ENCODE measurements around the gene CCDC28B. TPM values are rescaled to one million over a fixed set of nuclear protein-coding genes. Genes with fewer than 3 reads are reported as not detected.

Gene CCDC28B
- total RNA-seq, 8 experiments from 2014 or later: 14.6 to 92.6 (median 53.7) TPM

DNA sequence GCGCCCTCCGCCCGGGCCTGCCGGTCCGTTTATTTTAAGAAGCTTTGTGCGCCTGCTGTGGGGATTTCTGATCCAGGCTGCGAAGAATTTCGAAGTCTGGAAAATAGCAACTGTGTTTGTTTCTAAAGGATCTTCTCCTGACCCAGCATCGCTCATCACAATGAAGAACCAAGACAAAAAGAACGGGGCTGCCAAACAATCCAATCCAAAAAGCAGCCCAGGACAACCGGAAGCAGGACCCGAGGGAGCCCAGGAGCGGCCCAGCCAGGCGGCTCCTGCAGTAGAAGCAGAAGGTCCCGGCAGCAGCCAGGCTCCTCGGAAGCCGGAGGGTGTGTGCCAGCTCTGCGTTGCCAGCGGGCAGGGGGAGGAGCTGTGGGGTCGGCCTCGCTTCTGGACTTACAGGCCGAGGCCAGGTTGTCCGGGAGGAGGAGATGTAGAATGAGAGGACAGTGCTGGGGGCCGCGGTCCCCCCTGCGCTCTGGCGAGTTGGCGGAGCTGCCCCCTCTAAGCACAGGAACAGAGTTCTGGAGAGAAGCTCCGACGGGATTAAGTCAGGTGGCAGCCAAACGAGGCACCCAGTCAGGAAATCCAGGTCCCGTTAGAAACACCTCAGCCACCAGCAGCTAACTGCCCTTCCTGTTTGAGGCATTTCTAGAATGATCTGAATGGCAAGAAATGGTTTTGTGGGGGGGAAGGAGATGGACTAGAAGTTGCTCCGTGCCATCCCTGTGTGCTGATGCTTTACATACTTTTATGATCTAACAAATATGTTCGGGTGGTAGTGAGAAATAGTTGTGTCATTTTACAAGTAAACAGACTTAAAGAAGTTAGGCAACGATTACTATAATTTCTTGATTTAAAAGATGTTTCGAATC, 20.0 kb upstream of the CCDC28B start:
- H3K27ac ChIP-seq: peak overlapping the region; percentile 88 to 94
- H3K4me1 ChIP-seq (replicated peaks in 1 of 2): peaks cover 25 to 29% of the 10 kb centered on the region in 2 donors
- in situ Hi-C loops (cut with MboI; ENCODE audit: low pct_unique_long_range_greater_than_20kb in 2 of 9, low sequenced_read_pairs in 9 of 9, unreplicated experiment in 9 of 9): no loop called here
- peak overlapping the region; percentile 44 to 66 (median 62) for H3K4me3 ChIP-seq
- ATAC-seq (replicated peaks in 6 of 8): peak; percentile 35 to 50 (median 38)
- WGBS, 10 experiments: 0 to 68% (median 12%) methylated on average over 2 to 27 of the region's 36 CpGs

DNA sequence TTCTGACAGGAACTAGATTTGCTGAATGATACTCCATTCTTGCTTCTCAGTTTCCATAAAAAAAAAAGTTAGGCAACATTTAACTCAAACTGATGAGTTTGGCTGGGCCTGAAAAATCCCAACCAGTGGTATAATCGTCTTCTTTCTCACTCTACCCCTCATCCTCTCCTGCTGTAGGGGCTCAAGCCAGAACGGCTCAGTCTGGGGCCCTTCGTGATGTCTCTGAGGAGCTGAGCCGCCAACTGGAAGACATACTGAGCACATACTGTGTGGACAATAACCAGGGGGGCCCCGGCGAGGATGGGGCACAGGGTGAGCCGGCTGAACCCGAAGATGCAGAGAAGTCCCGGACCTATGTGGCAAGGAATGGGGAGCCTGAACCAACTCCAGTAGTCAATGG, 19.3 kb upstream of the CCDC28B start:
- in situ Hi-C loops (cut with MboI; ENCODE audit: low pct_unique_long_range_greater_than_20kb in 2 of 9, low sequenced_read_pairs in 9 of 9, unreplicated experiment in 9 of 9): no loop called here
- H3K4me3 ChIP-seq: peak overlapping the region; percentile 44 to 66 (median 62)
- peaks cover 25 to 32% of the 10 kb centered on the region in 2 donors for H3K4me1 ChIP-seq (replicated peaks in 1 of 2)
- H3K27ac ChIP-seq: no peak overlapping the region
- 0 to 87% (median 51%) methylated on average over 2 to 9 of the region's 9 CpGs; no CpG with 5 or more reads in 2 of the 10 experiments for WGBS, 10 experiments
- ATAC-seq (replicated peaks in 6 of 8): no peak

DNA sequence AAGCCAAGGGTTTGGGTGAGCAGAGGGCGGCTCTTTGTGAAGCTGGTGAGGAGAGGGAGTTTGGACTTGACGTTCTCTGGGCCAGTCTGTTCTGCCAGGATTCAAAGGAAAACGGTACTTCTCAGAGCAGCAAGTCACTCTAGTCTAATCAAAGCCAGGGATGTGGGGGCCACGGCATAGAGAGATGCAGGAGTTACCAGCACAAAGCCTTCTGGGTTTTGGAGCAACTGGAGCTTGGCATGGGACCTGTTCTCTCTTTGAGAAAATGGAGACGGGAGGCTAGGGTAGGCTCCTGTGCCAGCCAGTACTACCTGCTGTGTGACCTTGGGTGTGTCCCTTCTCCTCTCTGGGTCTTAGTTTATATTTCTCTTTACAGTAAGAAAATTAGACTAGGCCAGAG, 18.8 kb upstream of the CCDC28B start:
- H3K27ac ChIP-seq: no peak overlapping the region
- no peak for ATAC-seq (replicated peaks in 6 of 8)
- WGBS, 10 experiments: 40 to 100% (median 94%) methylated on average over 1 to 5 of the region's 5 CpGs; no CpG with 5 or more reads in 4 of the 10 experiments
- peaks cover 25 to 37% of the 10 kb centered on the region in 2 donors for H3K4me1 ChIP-seq (replicated peaks in 1 of 2)
- H3K4me3 ChIP-seq: peak overlapping the region in 4 of 5 donors; percentile 44 to 66 (median 59)
- in situ Hi-C loops (cut with MboI; ENCODE audit: low pct_unique_long_range_greater_than_20kb in 2 of 9, low sequenced_read_pairs in 9 of 9, unreplicated experiment in 9 of 9): no loop called here

DNA sequence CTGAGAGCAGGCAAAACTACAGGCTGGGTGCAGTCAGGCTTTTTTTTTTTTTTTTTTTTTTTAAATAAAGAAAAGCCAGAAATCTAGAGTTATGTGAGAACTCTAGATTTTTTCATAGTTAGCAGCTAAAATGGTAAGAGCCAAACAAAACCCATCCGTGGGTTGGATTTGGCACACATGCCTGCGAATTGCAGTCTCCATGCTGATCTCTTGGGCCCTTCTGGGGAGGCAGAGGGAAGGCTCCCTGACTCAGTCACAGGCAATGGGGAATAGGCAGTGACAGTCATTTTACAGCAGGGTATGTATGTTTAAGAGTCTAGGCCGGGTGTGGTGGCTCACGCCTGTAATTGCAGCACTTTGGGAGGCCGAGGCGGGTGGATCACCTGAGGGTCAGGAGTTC, 18.3 kb upstream of the CCDC28B start:
- peak overlapping the region in 1 of 5 donors; percentile 54 for H3K4me3 ChIP-seq
- in situ Hi-C loops (cut with MboI; ENCODE audit: low pct_unique_long_range_greater_than_20kb in 2 of 9, low sequenced_read_pairs in 9 of 9, unreplicated experiment in 9 of 9): no loop called here

DNA sequence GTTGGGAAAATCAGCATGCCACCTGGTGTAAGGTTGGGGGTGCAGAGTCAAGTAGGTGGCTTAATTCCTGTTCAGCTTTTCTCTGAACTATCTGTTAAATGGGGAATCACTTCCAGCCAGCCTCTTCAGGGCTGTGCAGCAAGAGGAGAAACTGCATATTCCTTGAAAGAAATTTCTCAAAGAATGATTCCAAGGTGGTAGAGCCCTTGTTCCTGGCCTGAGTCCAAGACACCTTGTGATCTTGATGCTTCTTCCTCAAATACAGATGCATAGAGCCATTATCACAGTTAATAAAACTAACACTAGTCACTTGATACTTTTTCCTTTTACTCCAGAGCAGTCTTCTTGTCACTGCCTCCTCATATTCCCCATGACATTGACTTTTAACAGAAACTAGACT, 15.7 kb upstream of the CCDC28B start:
- H3K27ac ChIP-seq: no peak overlapping the region
- in situ Hi-C loops (cut with MboI; ENCODE audit: low pct_unique_long_range_greater_than_20kb in 2 of 9, low sequenced_read_pairs in 9 of 9, unreplicated experiment in 9 of 9): no loop called here

More for the DNA sequence above, 18.3 kb upstream of the CCDC28B start:
- WGBS, 10 experiments: 55 to 100% (median 95%) methylated on average over 2 to 6 of the region's 6 CpGs; no CpG with 5 or more reads in 3 of the 10 experiments
- no peak for ATAC-seq (replicated peaks in 6 of 8)
- H3K4me1 ChIP-seq (replicated peaks in 1 of 2): peaks cover 25 to 37% of the 10 kb centered on the region in 2 donors
- no peak overlapping the region for H3K27ac ChIP-seq

DNA sequence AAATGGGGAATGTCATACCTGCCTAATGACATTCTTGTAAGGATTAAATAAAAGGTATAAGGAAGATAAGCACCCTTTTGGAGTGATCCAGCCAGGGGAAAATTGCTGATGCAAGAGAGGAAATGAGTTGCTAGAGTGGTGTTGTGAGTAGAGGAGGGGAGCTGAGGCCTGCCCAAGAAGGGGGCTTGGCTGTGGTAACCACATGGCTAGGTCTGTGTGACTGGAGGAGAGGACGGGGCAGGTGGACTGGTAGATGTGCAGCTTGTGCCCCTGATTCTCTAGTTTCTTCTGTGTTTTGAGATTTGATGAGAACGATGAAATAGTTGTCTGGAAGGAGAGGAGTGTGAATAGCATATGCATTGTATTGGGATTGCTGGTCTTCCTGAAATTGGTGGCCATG, 14.3 kb upstream of the CCDC28B start:
- H3K4me3 ChIP-seq: no peak overlapping the region
- peak in 4 of 8 experiments; percentile 31 to 78 (median 56) for ATAC-seq (replicated peaks in 6 of 8)
- peaks cover 13 to 22% of the 10 kb centered on the region in 2 donors for H3K4me1 ChIP-seq (replicated peaks in 1 of 2)
- no peak overlapping the region for H3K27ac ChIP-seq
- in situ Hi-C loops (cut with MboI; ENCODE audit: low pct_unique_long_range_greater_than_20kb in 2 of 9, low sequenced_read_pairs in 9 of 9, unreplicated experiment in 9 of 9): no loop called here
- 92 to 100% (median 100%) methylated on average over 1 to 2 of the region's 2 CpGs; no CpG with 5 or more reads in 4 of the 10 experiments for WGBS, 10 experiments

More for the DNA sequence above, 15.7 kb upstream of the CCDC28B start:
- no peak overlapping the region for H3K4me3 ChIP-seq
- H3K4me1 ChIP-seq (replicated peaks in 1 of 2): peaks cover 17 to 28% of the 10 kb centered on the region in 2 donors
- no peak for ATAC-seq (replicated peaks in 6 of 8)

DNA sequence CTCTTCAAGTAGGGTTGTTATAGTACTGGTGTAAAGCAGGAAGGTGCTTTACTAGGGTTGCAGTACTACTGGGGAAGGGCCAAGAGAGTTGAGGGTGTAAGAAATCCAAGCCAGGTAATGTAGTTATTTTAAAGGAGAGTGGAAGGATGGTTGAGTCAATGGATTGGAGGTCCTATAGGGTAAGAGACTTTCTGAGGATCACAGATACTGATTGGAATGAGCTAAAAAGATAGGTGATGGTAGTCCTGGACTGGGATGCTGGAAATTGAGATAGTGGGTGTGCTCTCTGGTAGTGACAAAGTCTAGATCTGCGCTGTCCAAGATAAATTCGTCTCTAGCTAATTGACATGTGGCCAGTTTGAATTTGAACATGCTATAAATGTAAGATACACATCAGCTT, 13.9 kb upstream of the CCDC28B start:
- Histone ChIP-seq H3K4me3 (no peak overlapping the region), H3K4me1 (replicated peaks in 1 of 2) (peaks cover 9 to 18% of the 10 kb centered on the region in 2 donors), H3K27ac (no peak overlapping the region)
- peak in 1 of 8 experiments; percentile 6 for ATAC-seq (replicated peaks in 6 of 8)
- in situ Hi-C loops (cut with MboI; ENCODE audit: low pct_unique_long_range_greater_than_20kb in 2 of 9, low sequenced_read_pairs in 9 of 9, unreplicated experiment in 9 of 9): no loop called here
- 60 to 94% (median 67%) methylated on average over 1 to 2 of the region's 2 CpGs; no CpG with 5 or more reads in 5 of the 10 experiments for WGBS, 10 experiments

DNA sequence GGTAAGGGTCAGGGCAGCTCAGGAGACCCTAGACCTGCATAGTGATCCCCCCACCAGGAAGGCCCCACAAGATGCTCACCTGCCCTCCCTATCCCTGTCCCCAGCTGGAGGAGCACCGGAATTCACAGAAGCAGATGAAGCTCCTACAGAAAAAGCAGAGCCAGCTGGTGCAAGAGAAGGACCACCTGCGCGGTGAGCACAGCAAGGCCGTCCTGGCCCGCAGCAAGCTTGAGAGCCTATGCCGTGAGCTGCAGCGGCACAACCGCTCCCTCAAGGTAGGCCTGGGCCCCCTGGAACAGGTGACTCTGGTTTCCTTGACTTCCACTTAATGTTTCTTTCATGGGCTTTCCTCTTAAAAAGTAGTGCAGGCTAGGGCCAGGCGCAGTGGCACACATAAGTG, 12.5 kb upstream of the CCDC28B start:
- ATAC-seq (replicated peaks in 6 of 8): peak in 1 of 8 experiments; percentile 15
- 89 to 100% (median 98%) methylated on average over 2 to 8 of the region's 9 CpGs; no CpG with 5 or more reads in 4 of the 10 experiments for WGBS, 10 experiments
- peaks cover 0 to 8% of the 10 kb centered on the region in 2 donors for H3K4me1 ChIP-seq (replicated peaks in 1 of 2)
- in situ Hi-C loops (cut with MboI; ENCODE audit: low pct_unique_long_range_greater_than_20kb in 2 of 9, low sequenced_read_pairs in 9 of 9, unreplicated experiment in 9 of 9): no loop called here
- H3K27ac ChIP-seq: no peak overlapping the region
- H3K4me3 ChIP-seq: no peak overlapping the region

DNA sequence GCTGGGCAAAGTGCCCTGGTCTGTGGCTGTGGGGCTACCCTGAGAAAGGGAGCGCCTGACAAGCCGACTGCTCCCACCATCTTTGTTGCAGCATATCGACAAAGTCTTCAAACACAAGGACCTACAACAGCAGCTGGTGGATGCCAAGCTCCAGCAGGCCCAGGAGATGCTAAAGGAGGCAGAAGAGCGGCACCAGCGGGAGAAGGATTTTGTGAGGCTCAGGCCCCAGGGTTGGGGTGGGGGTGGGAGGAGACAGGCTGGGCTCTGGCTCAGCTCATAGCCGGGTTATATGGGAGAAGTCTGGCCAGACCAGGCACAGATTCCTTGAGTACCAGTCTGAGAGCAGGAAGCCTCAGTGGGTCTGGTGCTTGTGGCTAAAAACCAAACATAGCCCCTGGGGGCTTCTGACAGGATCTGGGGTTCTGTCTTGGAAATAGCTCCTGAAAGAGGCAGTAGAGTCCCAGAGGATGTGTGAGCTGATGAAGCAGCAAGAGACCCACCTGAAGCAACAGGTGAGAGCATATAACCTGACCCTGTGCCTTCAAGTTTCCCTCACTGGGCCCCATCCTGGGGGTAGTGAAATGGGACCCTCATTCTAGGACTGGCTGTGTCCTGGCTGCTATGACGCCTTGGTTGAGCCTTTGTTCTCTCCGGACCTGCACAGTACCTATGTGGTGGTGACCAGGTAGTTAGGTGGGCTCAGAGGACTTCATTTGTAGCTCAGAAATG, 8.0 kb upstream of the CCDC28B start:
- in situ Hi-C loops (cut with MboI; ENCODE audit: low pct_unique_long_range_greater_than_20kb in 2 of 9, low sequenced_read_pairs in 9 of 9, unreplicated experiment in 9 of 9): no loop called here
- Histone ChIP-seq H3K4me1 (replicated peaks in 1 of 2) (peaks cover 7% of the 10 kb centered on the region in 2 donors), H3K27ac (no peak overlapping the region), H3K4me3 (no peak overlapping the region)
- 63 to 100% (median 93%) methylated on average over 2 to 5 of the region's 8 CpGs; no CpG with 5 or more reads in 3 of the 10 experiments for WGBS, 10 experiments
- no peak for ATAC-seq (replicated peaks in 6 of 8)

DNA sequence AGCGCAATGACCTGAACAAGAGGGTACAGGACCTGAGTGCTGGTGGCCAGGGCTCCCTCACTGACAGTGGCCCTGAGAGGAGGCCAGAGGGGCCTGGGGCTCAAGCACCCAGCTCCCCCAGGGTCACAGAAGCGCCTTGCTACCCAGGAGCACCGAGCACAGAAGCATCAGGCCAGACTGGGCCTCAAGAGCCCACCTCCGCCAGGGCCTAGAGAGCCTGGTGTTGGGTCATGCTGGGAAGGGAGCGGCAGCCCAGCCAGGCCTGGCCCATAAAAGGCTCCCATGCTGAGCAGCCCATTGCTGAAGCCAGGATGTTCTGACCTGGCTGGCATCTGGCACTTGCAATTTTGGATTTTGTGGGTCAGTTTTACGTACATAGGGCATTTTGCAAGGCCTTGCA, 5.4 kb upstream of the CCDC28B start:
- in situ Hi-C loops (cut with MboI; ENCODE audit: low pct_unique_long_range_greater_than_20kb in 2 of 9, low sequenced_read_pairs in 9 of 9, unreplicated experiment in 9 of 9): no loop called here

DNA sequence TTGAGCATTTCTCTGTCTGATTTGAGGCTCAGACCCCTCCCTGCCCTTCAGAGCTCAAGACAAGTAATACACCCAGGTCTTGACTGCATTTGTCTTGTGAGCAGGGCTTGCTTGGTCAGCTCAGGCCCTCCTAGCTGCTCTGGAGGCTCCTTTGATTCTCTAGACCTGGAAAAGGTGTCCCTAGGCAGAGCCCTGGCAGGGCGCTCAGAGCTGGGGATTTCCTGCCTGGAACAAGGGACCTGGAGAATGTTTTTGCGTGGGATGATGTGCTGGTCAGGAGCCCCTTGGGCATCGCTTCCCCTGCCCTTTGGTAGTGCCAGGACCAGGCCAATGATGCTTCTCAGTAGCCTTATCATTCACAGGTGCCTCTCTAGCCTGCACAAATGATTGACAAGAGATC, 4.9 kb upstream of the CCDC28B start:
- no peak for ATAC-seq (replicated peaks in 6 of 8)
- Histone ChIP-seq H3K4me1 (replicated peaks in 1 of 2) (peaks cover 33% of the 10 kb centered on the region in 2 donors), H3K4me3 (no peak overlapping the region), H3K27ac (no peak overlapping the region)
- WGBS, 10 experiments: 20 to 100% (median 95%) methylated on average over 1 to 3 of the region's 3 CpGs; no CpG with 5 or more reads in 2 of the 10 experiments
- in situ Hi-C loops (cut with MboI; ENCODE audit: low pct_unique_long_range_greater_than_20kb in 2 of 9, low sequenced_read_pairs in 9 of 9, unreplicated experiment in 9 of 9): no loop called here

More for the DNA sequence above, 5.4 kb upstream of the CCDC28B start:
- ATAC-seq (replicated peaks in 6 of 8): no peak
- Histone ChIP-seq H3K27ac (no peak overlapping the region), H3K4me3 (no peak overlapping the region), H3K4me1 (replicated peaks in 1 of 2) (peaks cover 33% of the 10 kb centered on the region in 2 donors)
- 80 to 100% (median 98%) methylated on average over 1 to 4 of the region's 6 CpGs; no CpG with 5 or more reads in 4 of the 10 experiments for whole genome bisulfite sequencing, 10 experiments

DNA sequence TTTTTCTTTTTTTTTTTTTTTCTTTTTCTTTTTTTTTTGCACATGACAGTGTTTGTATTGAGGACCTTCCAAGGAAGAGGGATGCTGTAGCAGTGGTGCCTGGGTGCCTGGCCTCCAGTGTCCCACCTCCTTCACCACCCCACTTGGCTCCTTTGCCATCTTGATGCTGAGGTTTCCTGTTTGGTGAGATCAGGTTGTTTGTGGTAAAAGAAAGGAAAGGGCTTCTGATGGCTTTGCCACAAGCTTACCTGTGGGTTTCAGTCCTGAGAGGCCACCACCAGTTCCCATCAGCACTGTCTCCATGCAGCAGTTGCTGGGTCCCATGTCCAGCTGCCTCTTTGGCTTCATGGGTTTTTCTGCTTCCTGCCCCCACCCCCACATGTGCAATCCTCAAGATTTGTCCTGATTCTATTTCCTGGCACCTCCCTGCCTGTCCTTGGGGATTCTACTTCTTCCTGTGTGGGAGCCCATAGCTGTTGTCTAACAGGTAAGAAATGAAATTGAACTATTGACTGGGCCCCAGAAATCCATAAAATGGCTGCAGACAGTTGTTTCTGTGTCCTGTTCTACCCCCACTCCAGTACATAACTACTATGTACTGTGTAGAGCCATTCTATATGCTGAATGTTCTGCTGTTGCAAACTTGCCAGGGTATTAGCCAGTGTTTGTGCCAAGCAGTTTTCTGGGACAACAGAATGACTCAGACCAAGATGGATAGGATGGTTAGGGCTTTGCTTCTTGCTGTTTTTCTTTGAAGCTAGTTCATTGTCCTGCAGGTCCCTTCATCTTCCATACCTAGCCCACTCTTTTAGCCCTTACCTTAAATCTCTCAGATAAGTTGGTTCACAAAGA, 4.2 kb upstream of the CCDC28B start:
- in situ Hi-C loops (cut with MboI; ENCODE audit: low pct_unique_long_range_greater_than_20kb in 2 of 9, low sequenced_read_pairs in 9 of 9, unreplicated experiment in 9 of 9): no loop called here
- Histone ChIP-seq H3K4me3 (no peak overlapping the region), H3K27ac (no peak overlapping the region), H3K4me1 (replicated peaks in 1 of 2) (peaks cover 33 to 34% of the 10 kb centered on the region in 2 donors)
- no peak for ATAC-seq (replicated peaks in 6 of 8)

All from motor neuron (in vitro differentiated cells).